Endothelial cell of umbilical vein (primary cell): ENCODE measurements around the gene CLDN16. TPM values are rescaled to one million over a fixed set of nuclear protein-coding genes. Genes with fewer than 3 reads are reported as not detected.

Source experiments
- BruUV-seq: library from RNA; stranded (reverse); fragments of 400-500 nt; replicated peaks from 2 replicates; lab custom pipeline; 2021; lab: Mats Ljungman, UMichigan
- CTCF ChIA-PET: fragments of 300-600, 350-600 bp; sonication (Branson Sonifier 250); formaldehyde crosslinking; loops from one replicate; lab custom pipeline; 2021; ENCODE audit warnings: antibody characterized with exemption, inconsistent platforms; lab: Charles Lee
- POLR2A ChIA-PET: fragments of 300-600, 350-600 bp; sonication (Branson Sonifier 250); formaldehyde crosslinking; loops from one replicate; lab custom pipeline; 2021; ENCODE audit warnings: antibody characterized with exemption, inconsistent platforms; lab: Charles Lee
- DNase-seq: peaks from one replicate; pipeline ENCODE4 v3.0.0-alpha.2; 2011; ENCODE audit warnings: low read depth, low spot score
- FAIRE-seq: peaks from 2 replicates; lab custom pipeline; 2011; peaks lifted over from hg19 to GRCh38; lab: Jason Lieb, UNC
- H2AFZ ChIP-seq: 2 replicates; pipeline ENCODE4 v1.6.0; 2012; ENCODE audit warnings: low read depth, low read length, control low read depth, inconsistent platforms
- H3K27ac ChIP-seq: 2 replicates; pipeline ENCODE4 v1.5.1; 2011; ENCODE audit warnings: low read depth, mild to moderate bottlenecking, control low read depth, low read length, moderate library complexity; ENCODE audit not compliant: insufficient read depth
- H3K27me3 ChIP-seq, 2 experiments: 2 replicates each; pipeline versions ENCODE4 v1.6.0 to v1.6.1; 2011; ENCODE audit warnings: low read length in 2 of 2, mixed read lengths in 1 of 2; ENCODE audit not compliant: control insufficient read depth in 2 of 2, insufficient read depth in 2 of 2
- H3K36me3 ChIP-seq, 2 experiments: 2 replicates in 1 of 2; 3 replicates in 1 of 2; pipeline ENCODE4 v1.5.1; 2011; ENCODE audit warnings: low read length in 2 of 2, mild to moderate bottlenecking in 1 of 2, moderate library complexity in 1 of 2; ENCODE audit not compliant: control insufficient read depth in 2 of 2, insufficient read depth in 2 of 2; ENCODE audit errors: extremely low read depth in 1 of 2
- H3K4me1 ChIP-seq: 3 replicates; pipeline ENCODE4 v1.5.1; 2011; ENCODE audit warnings: mild to moderate bottlenecking, low read length; ENCODE audit not compliant: control insufficient read depth, insufficient read depth; ENCODE audit errors: extremely low read depth
- H3K4me2 ChIP-seq: 2 replicates; pipeline ENCODE4 v1.6.1; 2011; ENCODE audit warnings: low read length, control low read depth, mixed read lengths; ENCODE audit not compliant: insufficient read depth
- H3K4me3 ChIP-seq, 3 experiments: fragments of 200-600 bp in 1 of 3; sonication (generic), shearing (Covaris generic) in 1 of 3; replicated peaks in 1 of 3; 2 replicates each; pipeline ENCODE4 v1.5.1; 2011 to 2016; ENCODE audit warnings: control low read depth in 3 of 3, low read length in 3 of 3, mild to moderate bottlenecking in 2 of 3, inconsistent platforms in 1 of 3, low read depth in 1 of 3, moderate library complexity in 1 of 3; ENCODE audit not compliant: insufficient read depth in 1 of 3
- H3K79me2 ChIP-seq: 2 replicates; pipeline ENCODE4 v1.6.0; 2012; ENCODE audit warnings: low read length, inconsistent platforms; ENCODE audit not compliant: control insufficient read depth, insufficient read depth
- H3K9ac ChIP-seq: replicated peaks from 2 replicates; pipeline ENCODE3; 2011; ENCODE audit warnings: low read length, control low read depth; ENCODE audit not compliant: insufficient read depth; ENCODE audit errors: extremely low read depth
- H3K9me1 ChIP-seq: replicated peaks from 3 replicates; pipeline ENCODE4 v1.6.0; 2011; ENCODE audit warnings: mild to moderate bottlenecking, low read length; ENCODE audit not compliant: control insufficient read depth, insufficient read depth; ENCODE audit errors: extremely low read depth
- H3K9me3 ChIP-seq: replicated peaks from 2 replicates; pipeline ENCODE4 v1.5.1; 2012; ENCODE audit warnings: low read length, inconsistent platforms; ENCODE audit not compliant: control insufficient read depth, insufficient read depth
- H4K20me1 ChIP-seq: replicated peaks from 2 replicates; pipeline ENCODE3; 2011; ENCODE audit warnings: mild to moderate bottlenecking, low read length; ENCODE audit not compliant: control insufficient read depth, insufficient read depth; ENCODE audit errors: extremely low read depth
- CTCF ChIP-seq, 2 donors: IDR thresholded peaks; 1 replicate in 1 of 2; 2 replicates in 1 of 2; pipeline ENCODE4 v1.5.1; 2011; ENCODE audit warnings: low read length in 2 of 2, mild to moderate bottlenecking in 2 of 2, moderate library complexity in 2 of 2, control low read depth in 1 of 2, inconsistent platforms in 1 of 2, low read depth in 1 of 2; ENCODE audit not compliant: insufficient read depth in 1 of 2; ENCODE audit errors: extremely low read depth in 1 of 2
- EZH2 ChIP-seq: IDR thresholded peaks from 2 replicates; pipeline ENCODE4 v1.6.1; 2012; ENCODE audit warnings: borderline replicate concordance, low read depth, mild to moderate bottlenecking, moderate library complexity, low read length, inconsistent platforms; ENCODE audit not compliant: severe bottlenecking
- FOS ChIP-seq: IDR thresholded peaks from 2 replicates; pipeline ENCODE4 v1.6.1; 2011; ENCODE audit warnings: mild to moderate bottlenecking, low read length, moderate library complexity, borderline replicate concordance; ENCODE audit not compliant: insufficient read depth
- MYC ChIP-seq: IDR thresholded peaks from one replicate; pipeline ENCODE4 v1.6.1; 2011; ENCODE audit warnings: mild to moderate bottlenecking, low read depth, low read length
- dilution Hi-C: fragments of 300-500 bp; cut with MboI; formaldehyde crosslinking; loops from one replicate; pipeline ENCODE4 v1.15.0; 2019; ENCODE audit warnings: low sequenced_read_pairs; ENCODE audit not compliant: extremely low pct_ligation_motif_present
- intact Hi-C: fragments of 100-400 bp; cut with micrococcal nuclease; formaldehyde crosslinking; loops from one replicate; pipeline ENCODE4 v1.10.0; 2022
- polyA plus RNA-seq, 4 experiments: library from polyadenylated mRNA; depleted of rRNA in 3 of 4; stranded (reverse) in 3 of 4; unstranded in 1 of 4; fragments of >200 nt; gene quantifications; 2 replicates each; pipeline versions ENCODE4 v1.2.1 to v1.2.3, GENCODE V29; 2011 to 2012; ENCODE audit warnings: missing spikeins in 1 of 4
- total RNA-seq: library from RNA; stranded (reverse); gene quantifications from 2 replicates; pipeline ENCODE4 v1.2.3, GENCODE V29; 2021

CLDN16 gene
- total and polyA plus RNA-seq, 2 donors (not counting 3 experiments of a cell fraction or from before 2014, with no cell fraction given), result 0.01 TPM; not detected in 1

GRCh38 chr3:190448256-190448655 lies 60.3 kb downstream of the CLDN16 start:
- no peak overlapping the region for H2AFZ ChIP-seq
- ChIA-PET CTCF (no interaction called here), POLR2A (no interaction called here)
- no peaks in the 10 kb centered on the region for H3K9me3 ChIP-seq
- H3K79me2 ChIP-seq, result no peaks in the 10 kb centered on the region
- H3K4me3 ChIP-seq, result no peak overlapping the region
- no TSS peak for BruUV-seq
- H3K36me3 ChIP-seq, result no peaks in the 10 kb centered on the region
- DNase-seq, result no peak
- peaks cover 8 to 11% of the 10 kb centered on the region in 2 experiments for H3K27me3 ChIP-seq
- no peaks in the 10 kb centered on the region for H4K20me1 ChIP-seq
- dilution Hi-C loops (no loop called here), intact Hi-C loops (no loop called here)
- H3K4me2 ChIP-seq, result no peak overlapping the region
- H3K27ac ChIP-seq, result no peak overlapping the region
- TF ChIP-seq EZH2, result no peak
- FAIRE-seq, result no peak
- H3K4me1 ChIP-seq, result peaks cover 4% of the 10 kb centered on the region
- H3K9me1 ChIP-seq, result no peaks in the 10 kb centered on the region
- no peak overlapping the region for H3K9ac ChIP-seq

GRCh38 chr3:190449801-190450200 lies 61.8 kb downstream of the CLDN16 start, which contains the start of gene TMEM207:
TMEM207 (minus strand) TSS chr3:190449901; CDS start chr3:190449809, 92 bp downstream.
- H3K79me2 ChIP-seq, result no peaks in the 10 kb centered on the region
- no peak within 1 kb of the TSS for H2AFZ ChIP-seq
- ChIA-PET POLR2A (no interaction called here), CTCF (interaction anchor here (1.2 to 1.5 kb wide), 3 partner anchors 128 to 601 kb away, joined by 3 to 4 read pairs (median 3); partner anchors contain the start of gene CLDN1)
- peaks cover 8 to 11% of the 10 kb centered on the region in 2 experiments for H3K27me3 ChIP-seq
- no peaks in the 10 kb centered on the region for H3K36me3 ChIP-seq
- H3K9ac ChIP-seq, result no peak within 1 kb of the TSS
- no peaks in the 10 kb centered on the region for H3K9me3 ChIP-seq
- H4K20me1 ChIP-seq, result no peaks in the 10 kb centered on the region
- H3K4me1 ChIP-seq, result peaks cover 4% of the 10 kb centered on the region
- no peak within 1 kb of the TSS for H3K27ac ChIP-seq
- dilution Hi-C loops, result no loop called here
- TF ChIP-seq CTCF (IDR thresholded peaks at IDR 0.05; ENCODE audit: extremely low read depth in 1 of 2, insufficient read depth in 1 of 2, low read depth in 1 of 2, low read length in 2 of 2) (no peak), MYC (no peak), FOS (no peak)
- no peak within 1 kb of the TSS for H3K4me3 ChIP-seq
- BruUV-seq, result no TSS peak
- FAIRE-seq, result no peak
- DNase-seq, result no peak
- no peak within 1 kb of the TSS for H3K4me2 ChIP-seq
- no peaks in the 10 kb centered on the region for H3K9me1 ChIP-seq
- intact Hi-C loops, result no loop called here
